NK-92 (cell line): ENCODE data around the gene TMEM258.

ENCODE experiments used
- DNase-seq: peaks from one replicate; lab custom pipeline; 2025; ENCODE audit not compliant: unreplicated experiment; lab: John Stamatoyannopoulos, UW

TMEM258 gene

DNA sequence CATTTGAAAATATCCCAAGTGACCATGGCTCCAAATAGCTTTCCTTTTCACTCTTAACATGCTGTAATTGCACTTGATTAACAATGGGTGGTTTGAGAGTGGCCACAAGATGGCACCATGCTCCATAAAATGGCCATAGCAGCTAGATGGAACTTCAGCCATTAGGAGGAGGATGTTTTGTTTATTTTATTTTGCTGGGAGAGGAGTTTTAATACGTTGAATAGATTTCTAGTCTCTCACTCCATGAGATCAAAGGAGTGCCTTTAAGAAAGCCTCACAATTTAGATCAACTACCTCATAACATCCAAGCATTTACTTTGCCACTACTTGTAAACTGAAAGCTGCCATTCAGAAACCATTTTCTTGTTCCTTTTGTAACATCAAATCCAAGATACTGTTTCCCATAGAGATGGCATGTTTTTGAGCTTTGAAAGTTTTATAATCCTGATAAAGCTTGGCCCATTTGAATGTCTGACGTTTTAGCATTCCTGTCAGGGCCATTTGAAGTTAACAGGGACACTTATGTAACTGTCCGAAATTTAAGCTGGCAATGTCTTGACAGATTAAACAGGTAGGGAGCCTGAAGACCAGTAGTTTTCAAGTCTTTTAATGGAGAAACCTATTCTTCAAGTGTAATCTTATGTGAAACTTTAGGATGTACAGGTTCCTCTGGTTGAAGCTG, 5.0 kb upstream of the TMEM258 start:
- DNase-seq = no peak

DNA sequence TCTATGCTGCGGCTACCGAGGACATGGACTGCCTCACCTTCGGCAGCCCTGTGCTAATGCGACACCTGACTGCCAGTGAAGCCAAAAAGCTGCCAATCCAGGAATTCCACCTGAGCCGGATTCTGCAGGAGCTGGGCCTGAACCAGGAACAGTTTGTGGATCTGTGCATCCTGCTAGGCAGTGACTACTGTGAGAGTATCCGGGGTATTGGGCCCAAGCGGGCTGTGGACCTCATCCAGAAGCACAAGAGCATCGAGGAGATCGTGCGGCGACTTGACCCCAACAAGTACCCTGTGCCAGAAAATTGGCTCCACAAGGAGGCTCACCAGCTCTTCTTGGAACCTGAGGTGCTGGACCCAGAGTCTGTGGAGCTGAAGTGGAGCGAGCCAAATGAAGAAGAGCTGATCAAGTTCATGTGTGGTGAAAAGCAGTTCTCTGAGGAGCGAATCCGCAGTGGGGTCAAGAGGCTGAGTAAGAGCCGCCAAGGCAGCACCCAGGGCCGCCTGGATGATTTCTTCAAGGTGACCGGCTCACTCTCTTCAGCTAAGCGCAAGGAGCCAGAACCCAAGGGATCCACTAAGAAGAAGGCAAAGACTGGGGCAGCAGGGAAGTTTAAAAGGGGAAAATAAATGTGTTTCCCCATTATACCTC, 3.6 kb upstream of the TMEM258 start:
- DNase-seq = no peak

DNA sequence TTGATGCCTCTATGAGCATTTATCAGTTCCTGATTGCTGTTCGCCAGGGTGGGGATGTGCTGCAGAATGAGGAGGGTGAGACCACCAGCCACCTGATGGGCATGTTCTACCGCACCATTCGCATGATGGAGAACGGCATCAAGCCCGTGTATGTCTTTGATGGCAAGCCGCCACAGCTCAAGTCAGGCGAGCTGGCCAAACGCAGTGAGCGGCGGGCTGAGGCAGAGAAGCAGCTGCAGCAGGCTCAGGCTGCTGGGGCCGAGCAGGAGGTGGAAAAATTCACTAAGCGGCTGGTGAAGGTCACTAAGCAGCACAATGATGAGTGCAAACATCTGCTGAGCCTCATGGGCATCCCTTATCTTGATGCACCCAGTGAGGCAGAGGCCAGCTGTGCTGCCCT, 3.1 kb upstream of the TMEM258 start:
- DNase-seq = no peak

DNA sequence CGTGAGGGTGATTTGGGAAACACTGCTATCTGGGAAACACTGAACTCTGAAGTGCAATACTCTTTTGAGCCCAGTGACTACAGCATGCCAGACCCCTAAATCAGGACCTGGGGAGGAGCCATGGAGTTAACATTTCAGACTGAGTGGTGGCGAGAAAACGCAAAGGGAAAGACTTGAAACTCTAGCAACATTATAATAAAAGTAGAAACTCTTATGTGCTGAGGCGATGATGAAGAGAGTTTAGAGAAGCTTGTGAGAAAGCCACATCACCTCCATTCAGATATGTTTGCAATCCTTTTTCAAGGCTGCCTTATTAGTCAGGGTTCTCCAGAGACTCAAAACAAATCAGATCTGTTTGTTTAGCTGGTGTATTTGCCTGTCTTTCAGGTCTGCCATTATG, 2.2 kb upstream of the TMEM258 start:
- DNase-seq = no peak

DNA sequence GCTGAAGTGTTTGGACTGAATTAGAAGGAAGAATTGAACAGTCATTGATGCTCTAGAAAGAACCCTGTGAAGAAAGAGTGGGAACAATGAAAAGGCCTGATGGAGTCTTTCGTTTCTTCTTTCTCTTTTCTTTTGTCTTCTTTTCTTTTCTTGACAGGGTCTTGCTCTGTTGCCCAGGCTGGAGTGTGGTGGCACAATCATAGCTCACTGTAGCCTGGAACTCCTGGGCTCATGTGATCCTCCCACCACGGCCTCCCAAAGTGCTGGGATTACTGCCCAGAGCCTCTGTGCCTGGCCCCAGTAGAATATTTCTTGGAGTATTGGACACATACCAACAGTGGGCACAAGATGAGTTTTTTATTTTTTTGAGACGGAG, 1.4 kb upstream of the TMEM258 start:
- DNase-seq = no peak

DNA sequence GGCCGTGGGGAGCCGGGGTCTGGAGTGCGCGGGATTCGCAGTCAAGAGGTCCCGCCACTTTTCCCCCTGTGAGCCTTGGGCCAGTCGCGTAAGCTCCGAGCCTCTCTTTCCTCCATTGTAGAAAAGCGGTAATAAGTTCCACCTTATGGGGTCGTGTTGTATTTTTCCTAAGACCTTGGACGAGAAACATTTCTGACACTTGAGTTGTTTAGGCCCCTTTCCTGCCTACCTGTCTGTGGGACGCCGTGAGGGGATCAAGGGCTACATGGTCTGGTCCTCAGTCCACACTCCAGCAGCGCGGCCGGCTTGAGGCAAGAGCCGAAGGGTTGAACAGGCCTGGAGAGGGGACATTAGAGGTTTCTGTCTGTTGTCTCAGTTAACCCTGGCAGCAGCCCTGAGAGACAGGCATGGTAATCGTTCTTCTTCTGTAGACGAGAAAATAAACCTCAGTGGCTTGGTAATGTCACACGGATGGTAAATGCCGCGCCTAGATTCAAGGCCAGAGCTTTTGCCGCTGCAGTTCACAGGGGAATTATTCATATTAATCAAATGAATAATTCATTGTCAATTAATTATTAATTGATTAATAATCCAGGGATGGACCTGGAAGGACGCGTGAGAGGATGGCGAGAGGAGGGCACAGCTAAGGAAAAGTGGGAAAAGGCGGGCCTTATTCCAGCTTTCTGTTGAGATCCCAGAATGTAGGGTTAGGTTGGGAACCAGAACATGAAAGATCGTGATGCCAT, 857 bp upstream of the TMEM258 start:
- DNase-seq = no peak

DNA sequence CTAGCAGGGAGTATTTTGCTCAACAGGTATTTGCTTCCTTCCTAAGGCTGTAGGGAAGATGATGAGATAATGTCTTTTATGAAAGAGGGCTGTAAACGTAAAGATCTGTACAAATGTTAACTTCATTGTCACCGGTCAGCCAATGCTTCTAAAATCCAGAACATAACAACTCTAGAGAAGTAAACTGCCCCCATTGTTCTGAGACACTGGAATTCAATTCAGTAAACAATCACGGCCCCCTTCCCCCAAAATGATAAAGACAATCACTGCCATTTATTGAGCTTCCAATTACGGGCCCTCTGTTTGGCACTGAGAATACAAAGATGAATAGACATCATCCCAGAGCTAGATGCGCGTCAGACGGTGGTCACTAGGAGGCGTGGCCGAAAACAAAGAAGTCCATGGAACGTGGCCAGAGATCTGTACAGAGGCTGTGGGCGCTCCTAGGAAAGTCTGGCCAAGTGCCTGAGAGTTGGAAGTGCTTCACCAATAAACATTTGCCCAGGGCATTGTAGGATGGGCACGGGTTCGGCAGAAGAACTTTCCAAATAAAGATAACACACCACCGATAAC, 576 bp downstream of the TMEM258 start:
- DNase-seq = no peak

DNA sequence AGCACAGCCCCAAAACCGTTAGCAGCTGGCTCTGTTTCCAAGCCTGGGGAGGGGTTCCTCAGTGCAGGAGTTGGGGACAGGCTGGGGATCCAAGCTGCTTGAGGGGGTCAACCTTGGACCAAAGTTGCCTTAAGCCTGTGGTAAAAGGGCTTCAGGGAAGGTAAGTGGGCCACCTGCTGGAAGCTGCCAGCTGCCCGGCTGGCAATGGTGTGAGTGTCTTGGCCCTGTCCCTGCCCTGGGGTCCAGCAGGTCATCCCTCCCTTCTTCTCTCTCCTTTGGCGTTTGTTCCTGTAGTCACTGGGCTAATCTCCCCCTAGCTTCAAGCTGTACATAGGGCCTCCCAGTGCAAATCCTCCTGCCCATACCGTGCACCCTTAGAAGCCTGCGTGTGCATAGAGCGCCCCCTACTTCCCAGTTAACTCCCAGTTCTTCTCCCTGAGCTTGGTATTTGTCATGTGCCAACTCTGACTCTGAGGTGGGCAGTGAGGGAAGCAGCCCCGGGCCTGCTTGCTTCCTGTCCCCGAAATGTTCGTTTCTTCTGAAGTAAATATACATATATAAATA, 4.4 kb downstream of the TMEM258 start:
- no peak for DNase-seq

DNA sequence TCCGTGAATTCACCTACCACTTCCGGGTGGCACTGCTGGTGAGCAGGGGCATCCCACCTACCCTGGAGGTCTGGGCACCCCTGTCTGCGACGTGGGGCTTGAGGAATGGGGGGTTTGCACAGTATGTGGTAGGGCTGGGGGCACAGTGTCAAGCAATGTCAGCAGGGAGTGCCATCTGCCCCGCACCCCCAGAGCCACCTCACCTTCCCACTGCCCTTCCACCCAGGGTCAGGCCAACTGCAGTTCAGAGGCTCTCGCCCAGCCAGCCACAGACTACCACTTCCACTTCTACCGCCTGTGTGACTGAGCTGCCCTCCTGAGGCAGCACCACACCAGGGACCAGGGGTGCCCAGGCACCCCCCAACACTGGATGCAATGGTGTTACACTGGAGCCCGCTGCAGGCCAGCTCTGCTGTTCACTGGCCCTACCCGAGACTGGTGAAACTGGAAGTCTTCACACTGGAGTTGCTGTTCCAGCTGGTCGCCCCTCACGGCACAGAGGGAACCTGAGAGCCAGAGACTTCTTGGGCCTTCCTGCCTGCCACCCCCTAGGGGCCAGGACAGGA, 6.5 kb downstream of the TMEM258 start:
- DNase-seq = no peak

DNA sequence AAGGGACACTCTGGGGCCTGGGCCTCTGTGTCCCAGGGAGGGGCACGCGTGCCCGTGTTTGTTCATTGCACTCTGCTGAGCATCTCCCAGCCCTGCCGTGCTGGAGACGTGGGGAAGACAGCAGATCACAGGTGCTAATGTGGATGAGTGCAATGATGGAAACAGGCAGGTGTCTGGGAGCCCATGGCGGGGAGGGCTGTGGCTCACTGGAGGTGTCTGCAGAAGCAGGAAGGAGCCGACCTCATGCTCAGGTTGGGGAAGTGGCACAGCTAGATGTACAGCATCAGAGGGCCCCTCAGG, 7.9 kb downstream of the TMEM258 start:
- DNase-seq = no peak

DNA sequence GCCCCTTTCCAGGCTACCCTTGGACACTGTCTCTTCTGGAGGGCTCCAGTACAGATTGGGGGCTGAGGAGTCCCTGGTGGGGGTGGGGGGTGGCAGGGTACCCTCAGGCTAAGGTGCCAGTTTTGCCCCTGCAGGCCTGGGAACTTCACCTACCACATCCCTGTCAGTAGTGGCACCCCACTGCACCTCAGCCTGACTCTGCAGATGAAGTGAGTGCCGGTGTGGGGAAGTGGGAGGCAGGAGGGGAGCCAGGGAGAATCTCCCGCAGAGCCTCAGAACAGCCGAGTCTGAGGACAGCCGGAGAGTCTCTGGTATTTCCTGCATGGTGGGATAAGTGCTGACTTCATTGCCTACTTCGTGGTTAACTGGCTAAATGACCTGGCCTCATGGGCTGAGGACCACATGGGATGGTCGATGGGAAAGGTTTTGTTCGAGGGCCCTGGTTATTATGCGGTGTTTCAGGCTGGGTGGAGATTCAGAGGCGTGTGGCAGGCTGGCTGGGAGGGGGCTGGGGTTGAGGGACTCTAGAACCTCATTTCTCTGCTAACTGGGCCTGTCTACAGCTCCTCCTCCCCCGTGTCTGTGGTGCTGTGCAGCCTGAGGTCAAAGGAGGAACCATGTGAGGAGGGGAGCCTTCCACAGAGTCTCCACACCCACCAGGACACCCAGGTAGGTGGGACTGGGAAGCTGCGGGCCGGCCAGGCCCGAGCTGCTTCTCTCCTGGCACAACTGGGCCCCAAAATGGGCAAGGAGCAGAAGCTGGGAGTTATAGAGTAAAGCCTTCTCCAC, 8.5 kb downstream of the TMEM258 start:
- DNase-seq = no peak

DNA sequence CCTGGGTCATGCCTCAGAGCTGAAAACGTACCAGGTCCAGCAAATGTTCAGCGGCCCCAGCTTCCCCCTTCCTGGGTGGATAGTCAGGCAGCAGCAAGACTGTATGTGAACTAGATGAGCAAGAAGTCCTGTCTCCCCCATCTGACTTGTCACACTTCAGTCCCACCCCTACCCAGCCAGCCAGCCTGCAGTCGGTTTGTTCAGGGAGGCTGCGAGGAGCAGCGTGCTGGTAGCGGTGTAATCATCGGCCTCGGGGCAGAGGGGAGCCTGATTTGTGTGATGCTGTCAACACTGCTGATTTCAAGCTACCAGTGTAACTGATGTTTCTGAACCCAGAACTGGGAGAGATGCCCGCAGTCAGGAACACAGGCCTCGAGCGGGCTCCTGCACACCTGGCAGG, 9.6 kb downstream of the TMEM258 start:
- DNase-seq = no peak

DNA sequence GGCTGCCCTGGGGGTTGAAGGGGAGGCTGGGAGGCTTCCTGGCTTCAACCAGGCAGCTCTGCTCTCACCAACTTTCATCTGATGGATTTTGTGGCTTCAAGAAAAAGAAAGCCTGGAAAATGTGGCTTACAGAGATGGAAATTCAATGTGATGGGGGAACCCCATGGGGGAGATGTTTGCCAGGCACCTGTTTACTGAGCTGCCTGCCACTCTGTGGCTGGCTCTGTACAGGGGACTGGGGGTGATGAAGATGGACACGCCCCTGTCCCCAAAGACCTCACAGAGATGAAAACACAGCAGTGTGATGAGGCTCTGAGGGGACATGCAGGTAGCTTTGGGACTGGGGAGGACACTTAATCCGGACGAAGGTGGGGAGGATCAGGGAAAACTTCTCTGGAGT, 10.1 kb downstream of the TMEM258 start:
- DNase-seq = no peak

DNA sequence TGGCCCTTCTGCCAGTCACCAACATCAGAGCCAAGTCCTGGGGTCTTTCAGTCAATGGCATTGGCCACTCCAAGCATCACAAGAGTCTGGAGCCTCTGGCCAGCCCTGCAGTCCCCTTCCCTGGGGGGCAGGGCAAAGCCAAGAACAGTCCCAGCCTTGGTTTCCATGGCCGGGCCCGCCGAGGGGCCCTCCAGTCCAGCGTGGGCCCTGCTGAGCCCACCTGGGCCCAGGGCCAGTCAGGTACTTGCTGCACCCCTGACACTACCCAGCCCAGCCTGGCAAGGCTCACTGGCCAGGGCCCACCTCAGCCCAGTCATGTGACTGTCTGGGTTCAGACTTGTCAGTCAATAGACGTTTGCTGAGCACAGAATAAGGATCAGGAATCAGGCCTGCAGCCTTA, 10.8 kb downstream of the TMEM258 start:
- DNase-seq = no peak

DNA sequence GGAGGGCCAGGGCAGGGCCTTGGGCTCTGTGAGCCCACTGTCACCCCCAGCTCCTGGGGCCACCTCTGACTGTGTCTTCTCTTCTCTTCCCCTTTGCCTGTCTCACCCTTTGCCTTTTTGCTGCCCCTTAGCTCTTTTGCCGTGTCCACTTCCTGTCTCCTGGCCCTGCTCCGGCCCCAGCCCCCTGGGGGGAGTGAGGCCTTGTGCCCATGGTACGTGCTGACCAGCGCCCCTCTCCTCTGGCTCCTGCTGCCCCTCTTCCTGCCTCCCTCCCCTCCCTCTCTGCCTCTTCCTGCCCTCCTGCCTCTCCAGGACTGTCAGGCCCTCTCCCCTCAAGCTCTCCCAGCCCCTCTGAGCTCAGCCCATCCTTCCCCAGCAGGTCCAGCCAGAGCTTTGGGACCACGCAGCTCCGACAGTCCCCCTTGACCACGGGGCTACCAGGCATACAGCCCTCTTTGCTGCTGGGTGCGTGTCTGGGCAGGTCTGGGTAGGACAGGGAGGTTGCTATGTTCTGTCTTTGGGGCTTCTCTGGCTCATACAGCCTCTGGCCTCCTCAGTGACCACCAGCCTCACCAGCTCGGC, 11.7 kb downstream of the TMEM258 start:
- DNase-seq = no peak

DNA sequence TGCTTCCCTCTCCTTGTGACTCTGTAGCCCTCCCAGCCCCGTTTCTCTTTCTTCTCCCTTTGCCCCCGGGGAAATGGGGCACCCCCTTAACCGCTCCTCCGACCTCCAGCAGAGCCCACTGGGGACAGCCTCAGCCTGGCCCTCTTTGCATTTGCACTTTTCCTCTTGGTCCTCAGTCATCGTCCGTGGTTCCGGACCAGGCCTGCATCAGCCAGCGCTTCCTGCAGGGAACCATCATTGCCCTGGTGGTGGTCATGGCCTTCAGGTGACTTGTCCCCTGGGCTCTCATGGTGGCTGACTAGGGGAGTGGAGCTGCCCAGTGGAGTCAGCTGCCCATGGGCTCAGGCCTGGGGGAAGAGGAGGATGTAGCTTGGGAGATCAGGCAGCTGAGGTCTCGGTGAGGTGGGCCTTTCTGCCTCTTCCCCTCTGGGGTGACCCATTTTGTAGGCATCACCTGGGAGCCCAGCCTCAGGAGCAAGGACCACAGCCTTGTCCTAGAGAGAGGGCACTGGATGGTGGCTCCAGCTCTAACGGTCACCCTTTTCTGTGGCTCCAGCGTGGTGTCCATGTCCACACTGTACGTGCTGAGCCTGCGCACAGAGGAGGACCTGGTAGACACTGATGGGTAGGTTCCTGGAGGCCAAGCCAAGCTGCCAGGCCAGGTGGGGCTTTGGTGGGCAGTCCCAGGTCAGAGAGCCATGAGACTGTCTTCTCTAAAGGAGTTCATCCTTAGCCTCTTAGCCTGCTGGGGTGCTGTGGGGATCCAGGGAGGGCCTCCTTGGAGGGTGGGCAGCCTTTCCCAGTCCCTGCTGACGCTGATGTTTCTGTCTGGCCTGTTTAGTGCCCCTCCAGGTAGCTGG, 12.5 kb downstream of the TMEM258 start:
- DNase-seq = no peak

DNA sequence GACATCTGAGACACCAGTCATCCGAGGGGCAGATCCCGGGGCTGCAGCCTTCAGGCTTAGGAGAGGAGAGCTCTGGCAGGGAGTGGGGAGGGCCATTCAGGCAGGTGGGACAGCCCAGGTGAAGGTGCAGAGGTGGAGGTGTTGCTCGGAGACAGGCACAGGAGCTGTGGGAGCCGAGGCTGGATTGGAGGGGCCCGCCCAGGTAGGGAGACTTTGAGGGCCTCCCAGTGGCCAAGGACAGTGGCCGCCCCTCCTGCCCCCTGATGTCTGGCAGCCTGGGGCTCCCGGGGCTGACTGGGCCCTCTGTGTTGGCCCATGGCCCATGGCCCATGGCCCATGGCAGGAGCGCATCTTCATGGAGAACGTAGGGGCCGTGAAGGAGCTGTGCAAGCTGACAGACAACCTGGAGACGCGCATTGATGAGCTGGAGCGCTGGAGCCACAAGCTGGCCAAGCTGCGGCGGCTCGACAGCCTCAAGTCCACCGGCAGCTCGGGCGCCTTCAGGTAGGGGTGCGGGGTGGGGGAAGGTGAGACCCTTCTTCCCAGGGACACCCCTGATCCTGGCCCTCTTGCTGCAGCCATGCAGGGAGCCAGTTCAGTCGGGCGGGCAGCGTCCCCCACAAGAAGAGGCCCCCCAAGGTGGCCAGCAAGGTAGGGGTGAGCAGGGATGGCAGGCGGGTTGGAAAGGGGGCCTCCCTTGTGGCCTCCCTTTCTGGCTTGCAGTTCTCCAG, 13.3 kb downstream of the TMEM258 start:
- no peak for DNase-seq

DNA sequence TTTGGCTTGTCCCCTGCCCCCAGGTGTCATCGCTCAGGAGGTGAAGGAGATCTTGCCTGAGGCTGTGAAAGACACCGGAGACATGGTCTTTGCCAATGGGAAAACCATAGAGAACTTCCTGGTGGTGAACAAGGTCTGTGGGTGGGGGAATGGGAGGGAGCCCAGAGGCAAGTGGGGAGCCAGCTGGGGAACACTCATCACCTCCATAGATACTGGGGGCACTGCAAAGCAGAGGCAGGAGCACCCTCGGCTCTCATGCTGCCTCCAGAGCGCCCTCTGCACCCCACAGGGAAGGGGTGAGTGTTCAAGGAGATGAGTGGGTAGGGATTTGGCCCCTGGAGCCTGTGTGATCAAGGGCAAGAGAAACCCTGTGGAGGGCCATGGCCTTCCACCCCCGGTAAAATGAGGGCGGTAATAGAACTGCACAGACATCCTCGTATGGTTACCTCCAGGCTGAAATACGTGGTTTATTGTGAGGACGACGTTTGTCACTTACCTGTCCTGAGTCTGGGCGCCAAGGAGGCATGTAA, 14.0 kb downstream of the TMEM258 start:
- no peak for DNase-seq
